ENCODE results near the gene FAXDC2. TPM values are rescaled to one million over a fixed set of nuclear protein-coding genes. Genes with fewer than 3 reads are reported as not detected.

The FAXDC2 gene
- total RNA-seq, 1 donor from 2014 or later, result 3.6 TPM

DNA sequence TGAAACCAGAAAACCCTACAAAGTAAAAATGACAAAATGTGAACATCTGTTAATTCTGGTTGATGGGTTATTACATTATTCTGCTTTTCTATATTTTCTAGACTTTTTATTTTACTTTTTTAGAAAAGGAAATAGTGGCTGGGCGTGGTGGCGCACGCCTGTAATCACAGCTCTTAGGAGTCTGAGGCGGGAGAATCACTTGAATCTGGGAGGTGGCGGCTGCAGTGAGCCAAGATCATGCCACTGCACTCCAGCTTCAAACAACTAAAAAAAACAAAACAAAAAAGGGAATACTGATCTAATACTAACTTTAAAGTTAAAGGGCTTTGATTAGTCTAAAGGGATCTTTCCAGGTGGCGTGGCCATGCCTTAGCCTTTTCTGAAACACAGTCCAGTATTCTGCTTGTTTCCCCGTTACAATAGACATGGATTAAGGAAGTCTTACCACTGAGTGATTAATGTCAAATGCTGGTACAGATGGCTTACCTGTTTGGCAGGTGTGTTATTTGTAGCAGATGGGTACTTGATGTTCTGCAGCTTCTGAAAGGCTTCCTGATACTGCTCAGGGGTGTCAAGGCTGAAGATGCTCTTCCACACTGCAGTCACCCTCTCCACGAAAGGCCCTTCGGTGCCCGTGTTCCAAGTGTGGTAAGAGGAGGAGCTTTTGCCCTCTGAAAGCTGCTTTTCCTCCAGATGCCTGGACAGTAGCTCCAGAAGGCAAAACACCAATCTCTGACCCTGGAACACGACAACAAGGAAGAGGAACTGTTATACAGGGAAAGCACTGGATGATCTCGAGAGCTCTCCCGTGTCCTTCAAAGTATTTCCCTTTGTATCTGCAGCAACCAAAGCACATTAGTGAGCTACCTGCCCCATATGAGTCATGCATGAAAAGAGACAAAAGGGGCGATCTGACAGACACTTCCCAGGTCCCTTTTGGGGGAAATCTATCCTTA is 45.5 kb upstream of the FAXDC2 start:
- no peak for DNase-seq (ENCODE audit: low read depth)
- Mint-ChIP-seq H3K4me1 (ENCODE audit: low read depth, unreplicated experiment) (no peaks in the 10 kb centered on the region), H3K36me3 (ENCODE audit: low read depth, unreplicated experiment) (peaks cover 30% of the 10 kb centered on the region), H3K27ac (ENCODE audit: unreplicated experiment) (no peak overlapping the region), H3K27me3 (ENCODE audit: low read depth, unreplicated experiment) (no peaks in the 10 kb centered on the region), H3K4me3 (ENCODE audit: unreplicated experiment) (no peak overlapping the region), H3K9me3 (ENCODE audit: unreplicated experiment) (no peaks in the 10 kb centered on the region)
- H3K27me3 ChIP-seq (ENCODE audit: insufficient read depth, low read length), result no peaks in the 10 kb centered on the region
- H3K9me3 ChIP-seq (ENCODE audit: insufficient read depth, low read depth, low read length), result no peaks in the 10 kb centered on the region
- H4K20me1 ChIP-seq (ENCODE audit: insufficient read depth, low read length), result no peaks in the 10 kb centered on the region
- H3K4me1 ChIP-seq (ENCODE audit: insufficient read depth, low read length), result no peaks in the 10 kb centered on the region
- H3K9ac ChIP-seq (ENCODE audit: low read length), result no peak overlapping the region
- H3K4me2 ChIP-seq (ENCODE audit: low read length), result no peak overlapping the region
- TF ChIP-seq EZH2 (IDR thresholded peaks at IDR 0.05; ENCODE audit: insufficient read depth, low read length), result no peak
- TF ChIP-seq, protein P1, sequence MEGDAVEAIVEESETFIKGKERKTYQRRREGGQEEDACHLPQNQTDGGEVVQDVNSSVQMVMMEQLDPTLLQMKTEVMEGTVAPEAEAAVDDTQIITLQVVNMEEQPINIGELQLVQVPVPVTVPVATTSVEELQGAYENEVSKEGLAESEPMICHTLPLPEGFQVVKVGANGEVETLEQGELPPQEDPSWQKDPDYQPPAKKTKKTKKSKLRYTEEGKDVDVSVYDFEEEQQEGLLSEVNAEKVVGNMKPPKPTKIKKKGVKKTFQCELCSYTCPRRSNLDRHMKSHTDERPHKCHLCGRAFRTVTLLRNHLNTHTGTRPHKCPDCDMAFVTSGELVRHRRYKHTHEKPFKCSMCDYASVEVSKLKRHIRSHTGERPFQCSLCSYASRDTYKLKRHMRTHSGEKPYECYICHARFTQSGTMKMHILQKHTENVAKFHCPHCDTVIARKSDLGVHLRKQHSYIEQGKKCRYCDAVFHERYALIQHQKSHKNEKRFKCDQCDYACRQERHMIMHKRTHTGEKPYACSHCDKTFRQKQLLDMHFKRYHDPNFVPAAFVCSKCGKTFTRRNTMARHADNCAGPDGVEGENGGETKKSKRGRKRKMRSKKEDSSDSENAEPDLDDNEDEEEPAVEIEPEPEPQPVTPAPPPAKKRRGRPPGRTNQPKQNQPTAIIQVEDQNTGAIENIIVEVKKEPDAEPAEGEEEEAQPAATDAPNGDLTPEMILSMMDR (IDR thresholded peaks at IDR 0.05; ENCODE audit: insufficient read depth, low read depth, low read length), result no peak
- H3K79me2 ChIP-seq (ENCODE audit: insufficient read depth, low read length), result no peaks in the 10 kb centered on the region
- no peak overlapping the region for H3K4me3 ChIP-seq (ENCODE audit: insufficient read depth, low read depth, low read length)
- FAIRE-seq, result no peak
- no peak overlapping the region for H3K27ac ChIP-seq (ENCODE audit: low read depth, low read length)
- no peak overlapping the region for H2AFZ ChIP-seq (ENCODE audit: low read depth, low read length)
- H3K36me3 ChIP-seq (ENCODE audit: insufficient read depth, low read length), result peaks cover 64% of the 10 kb centered on the region

DNA sequence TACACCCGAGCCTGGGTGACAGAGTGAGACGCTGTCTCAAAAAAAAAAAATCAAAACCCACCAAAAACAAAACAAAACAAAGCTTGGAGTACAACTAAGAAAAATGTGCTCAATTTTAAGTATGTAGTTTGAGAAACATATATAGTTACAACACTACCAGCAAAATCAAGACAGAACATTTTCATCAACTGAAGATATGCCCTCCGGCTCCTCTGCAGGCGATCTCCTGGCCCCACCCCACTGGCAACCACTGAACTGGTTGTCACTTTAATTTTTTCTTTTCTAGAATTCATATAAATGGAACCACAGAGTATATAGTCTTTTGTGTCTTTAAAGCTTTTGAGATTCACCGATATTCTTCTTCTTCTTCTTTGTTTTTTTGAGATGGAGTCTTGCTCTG is 43.0 kb upstream of the FAXDC2 start:
- Mint-ChIP-seq H3K27me3 (ENCODE audit: low read depth, unreplicated experiment) (no peaks in the 10 kb centered on the region), H3K4me1 (ENCODE audit: low read depth, unreplicated experiment) (no peaks in the 10 kb centered on the region), H3K9me3 (ENCODE audit: unreplicated experiment) (no peaks in the 10 kb centered on the region), H3K36me3 (ENCODE audit: low read depth, unreplicated experiment) (peaks cover 39% of the 10 kb centered on the region), H3K4me3 (ENCODE audit: unreplicated experiment) (no peak overlapping the region), H3K27ac (ENCODE audit: unreplicated experiment) (no peak overlapping the region)
- no peak overlapping the region for H3K9ac ChIP-seq (ENCODE audit: low read length)
- DNase-seq (ENCODE audit: low read depth) (no peak), FAIRE-seq (no peak)
- H3K9me3 ChIP-seq (ENCODE audit: insufficient read depth, low read depth, low read length), result no peaks in the 10 kb centered on the region
- H2AFZ ChIP-seq (ENCODE audit: low read depth, low read length), result no peak overlapping the region
- no peaks in the 10 kb centered on the region for H4K20me1 ChIP-seq (ENCODE audit: insufficient read depth, low read length)
- no peak overlapping the region for H3K4me3 ChIP-seq (ENCODE audit: insufficient read depth, low read depth, low read length)
- no peaks in the 10 kb centered on the region for H3K27me3 ChIP-seq (ENCODE audit: insufficient read depth, low read length)
- H3K4me2 ChIP-seq (ENCODE audit: low read length), result no peak overlapping the region
- H3K79me2 ChIP-seq (ENCODE audit: insufficient read depth, low read length), result no peaks in the 10 kb centered on the region
- peaks cover 53% of the 10 kb centered on the region for H3K36me3 ChIP-seq (ENCODE audit: insufficient read depth, low read length)
- no peak for TF ChIP-seq EZH2 (IDR thresholded peaks at IDR 0.05; ENCODE audit: insufficient read depth, low read length)
- TF ChIP-seq, protein P1 (IDR thresholded peaks at IDR 0.05; ENCODE audit: insufficient read depth, low read depth, low read length), result no peak
- H3K27ac ChIP-seq (ENCODE audit: low read depth, low read length), result no peak overlapping the region
- no peaks in the 10 kb centered on the region for H3K4me1 ChIP-seq (ENCODE audit: insufficient read depth, low read length)

DNA sequence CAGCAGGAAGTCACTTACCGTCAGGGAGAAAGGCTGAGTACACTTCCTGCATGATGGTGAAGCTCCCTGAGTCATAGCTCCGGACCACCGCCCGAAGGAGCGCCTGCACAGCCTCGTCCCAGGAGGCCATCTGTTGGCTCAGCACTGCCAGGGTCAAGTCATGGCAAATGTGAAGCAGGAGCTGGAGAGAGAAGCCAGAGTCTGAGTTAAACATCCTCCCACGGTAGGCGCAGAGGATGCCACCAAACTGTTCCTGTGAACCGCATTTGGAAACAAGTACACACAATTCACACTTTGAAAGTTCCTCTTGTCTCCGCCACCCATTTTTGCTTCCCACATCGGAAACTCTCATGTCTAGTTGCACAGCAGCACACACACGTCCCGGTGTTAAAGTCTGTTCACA is 42.0 kb upstream of the FAXDC2 start:
- Mint-ChIP-seq H3K4me3 (ENCODE audit: unreplicated experiment) (no peak overlapping the region), H3K27me3 (ENCODE audit: low read depth, unreplicated experiment) (no peaks in the 10 kb centered on the region), H3K4me1 (ENCODE audit: low read depth, unreplicated experiment) (no peaks in the 10 kb centered on the region), H3K27ac (ENCODE audit: unreplicated experiment) (no peak overlapping the region), H3K36me3 (ENCODE audit: low read depth, unreplicated experiment) (peaks cover 44% of the 10 kb centered on the region), H3K9me3 (ENCODE audit: unreplicated experiment) (no peaks in the 10 kb centered on the region)
- Histone ChIP-seq H3K36me3 (ENCODE audit: insufficient read depth, low read length) (peaks cover 54% of the 10 kb centered on the region), H3K9me3 (ENCODE audit: insufficient read depth, low read depth, low read length) (no peaks in the 10 kb centered on the region), H3K79me2 (ENCODE audit: insufficient read depth, low read length) (no peaks in the 10 kb centered on the region), H3K4me2 (ENCODE audit: low read length) (no peak overlapping the region), H3K27ac (ENCODE audit: low read depth, low read length) (no peak overlapping the region), H3K9ac (ENCODE audit: low read length) (no peak overlapping the region), H3K27me3 (ENCODE audit: insufficient read depth, low read length) (no peaks in the 10 kb centered on the region), H3K4me1 (ENCODE audit: insufficient read depth, low read length) (no peaks in the 10 kb centered on the region), H2AFZ (ENCODE audit: low read depth, low read length) (no peak overlapping the region), H3K4me3 (ENCODE audit: insufficient read depth, low read depth, low read length) (no peak overlapping the region), H4K20me1 (ENCODE audit: insufficient read depth, low read length) (no peaks in the 10 kb centered on the region)
- FAIRE-seq, result no peak
- TF ChIP-seq, protein P1 (IDR thresholded peaks at IDR 0.05; ENCODE audit: insufficient read depth, low read depth, low read length), result no peak
- TF ChIP-seq EZH2 (IDR thresholded peaks at IDR 0.05; ENCODE audit: insufficient read depth, low read length), result no peak
- DNase-seq (ENCODE audit: low read depth), result no peak
